ENCODE measurements around the gene TM6SF1.
"Not testable (repeated sequence)": the region's sequence is repeated elsewhere in the genome, so short reads cannot be mapped to it uniquely, and the experiment has no call there.

Gene TM6SF1

GRCh38 chr15:83106994-83107840 lies at the start of gene TM6SF1:
Gene TM6SF1 (plus strand): TSS chr15:83107645. CDS start chr15:83107681, 36 bp downstream.
- DNase-seq = no peak

- DNase-seq = no peak
Observed at GRCh38 chr15:83057696-83058376, 49.6 kb upstream of the TM6SF1 start.

- no peak for DNase-seq
Observed at GRCh38 chr15:83061680-83062079, 45.8 kb upstream of the TM6SF1 start.

- no peak for DNase-seq
Observed at GRCh38 chr15:83062768-83063180, 44.7 kb upstream of the TM6SF1 start.

- DNase-seq = no peak
Observed at GRCh38 chr15:83063551-83063950, 43.9 kb upstream of the TM6SF1 start.

- no peak for DNase-seq
Observed at GRCh38 chr15:83064859-83065258, 42.6 kb upstream of the TM6SF1 start.

GRCh38 chr15:83065431-83065830 lies 42.0 kb upstream of the TM6SF1 start:
- DNase-seq = no peak

- peak; percentile 47 for DNase-seq
Observed at GRCh38 chr15:83066034-83066733, 41.3 kb upstream of the TM6SF1 start.

GRCh38 chr15:83066734-83067637 lies 40.5 kb upstream of the TM6SF1 start, which contains the start of gene BTBD1:
Gene BTBD1 (minus strand): TSS chr15:83067252. CDS start chr15:83067151, 101 bp downstream.
- peak; percentile 94 for DNase-seq

- no peak for DNase-seq
Observed at GRCh38 chr15:83067638-83067962, 39.8 kb upstream of the TM6SF1 start.

GRCh38 chr15:83068054-83068453 lies 39.4 kb upstream of the TM6SF1 start:
- DNase-seq = no peak

- not testable (repeated sequence) for DNase-seq
Observed at GRCh38 chr15:83069211-83069642, 38.2 kb upstream of the TM6SF1 start.

GRCh38 chr15:83077491-83078230 lies 29.8 kb upstream of the TM6SF1 start:
- no peak for DNase-seq

- no peak for DNase-seq
Observed at GRCh38 chr15:83078712-83079111, 28.7 kb upstream of the TM6SF1 start.

GRCh38 chr15:83081256-83082014 lies 26.0 kb upstream of the TM6SF1 start:
- no peak for DNase-seq

- no peak for DNase-seq
Observed at GRCh38 chr15:83082730-83083386, 24.6 kb upstream of the TM6SF1 start.

GRCh38 chr15:83085461-83085860 lies 22.0 kb upstream of the TM6SF1 start:
- not testable (repeated sequence) for DNase-seq

- DNase-seq = not testable (repeated sequence)
Observed at GRCh38 chr15:83085864-83086552, 21.4 kb upstream of the TM6SF1 start.

GRCh38 chr15:83087576-83087975 lies 19.9 kb upstream of the TM6SF1 start:
- DNase-seq = no peak

GRCh38 chr15:83088876-83089275 lies 18.6 kb upstream of the TM6SF1 start:
- no peak for DNase-seq

All from right forelimb (tissue), 1 donor.